ENCODE results near the gene GLI2.

DNA sequence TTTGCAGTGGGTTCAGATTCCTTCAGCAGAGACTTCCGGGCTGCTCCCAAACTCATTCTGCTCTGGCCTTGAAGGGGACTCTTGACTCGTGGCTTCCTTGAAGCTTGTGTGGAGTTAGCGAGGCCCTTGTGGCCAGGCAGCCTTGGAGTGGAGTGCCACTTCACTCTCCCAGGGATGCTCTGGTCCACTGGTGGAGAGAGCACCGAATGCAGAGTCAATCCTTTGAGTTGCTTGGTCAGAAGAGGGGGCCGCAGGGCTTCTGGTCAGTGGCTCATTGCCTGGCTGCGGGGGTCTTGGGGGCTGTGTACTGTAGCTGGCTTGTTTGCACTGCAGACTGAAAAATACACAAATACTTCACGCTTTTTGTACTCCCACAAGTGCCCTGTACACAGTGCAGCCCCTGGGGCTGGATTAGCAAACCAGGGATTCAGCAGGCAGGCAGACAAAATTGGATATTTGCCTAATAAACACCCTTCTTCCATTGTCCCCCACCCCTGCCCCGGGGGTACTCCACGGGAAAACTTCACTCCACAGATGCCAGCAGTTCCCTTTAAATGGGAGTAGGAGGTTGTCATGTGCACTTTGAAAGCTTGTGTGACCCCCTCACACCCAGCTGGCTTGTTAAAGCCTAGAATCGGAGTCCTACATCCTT is 3.2 kb downstream of the GLI2 start:
- TF ChIP-seq, protein P1, sequence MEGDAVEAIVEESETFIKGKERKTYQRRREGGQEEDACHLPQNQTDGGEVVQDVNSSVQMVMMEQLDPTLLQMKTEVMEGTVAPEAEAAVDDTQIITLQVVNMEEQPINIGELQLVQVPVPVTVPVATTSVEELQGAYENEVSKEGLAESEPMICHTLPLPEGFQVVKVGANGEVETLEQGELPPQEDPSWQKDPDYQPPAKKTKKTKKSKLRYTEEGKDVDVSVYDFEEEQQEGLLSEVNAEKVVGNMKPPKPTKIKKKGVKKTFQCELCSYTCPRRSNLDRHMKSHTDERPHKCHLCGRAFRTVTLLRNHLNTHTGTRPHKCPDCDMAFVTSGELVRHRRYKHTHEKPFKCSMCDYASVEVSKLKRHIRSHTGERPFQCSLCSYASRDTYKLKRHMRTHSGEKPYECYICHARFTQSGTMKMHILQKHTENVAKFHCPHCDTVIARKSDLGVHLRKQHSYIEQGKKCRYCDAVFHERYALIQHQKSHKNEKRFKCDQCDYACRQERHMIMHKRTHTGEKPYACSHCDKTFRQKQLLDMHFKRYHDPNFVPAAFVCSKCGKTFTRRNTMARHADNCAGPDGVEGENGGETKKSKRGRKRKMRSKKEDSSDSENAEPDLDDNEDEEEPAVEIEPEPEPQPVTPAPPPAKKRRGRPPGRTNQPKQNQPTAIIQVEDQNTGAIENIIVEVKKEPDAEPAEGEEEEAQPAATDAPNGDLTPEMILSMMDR (IDR thresholded peaks at IDR 0.05) = no peak
- TF ChIP-seq EP300 (IDR thresholded peaks at IDR 0.05) = no peak
